Fibroblast of skin of left quadriceps (primary cell): ENCODE measurements around the gene COL27A1.

Source experiments
- DNase-seq, 2 experiments: peaks; one replicate each; pipeline ENCODE4 v3.0.0-alpha.2; 2013; ENCODE audit warnings: low read depth in 2 of 2

Gene COL27A1

GRCh38 chr9:114247077-114247476 is 91.7 kb downstream of the COL27A1 start:
- no peak for DNase-seq

DNA sequence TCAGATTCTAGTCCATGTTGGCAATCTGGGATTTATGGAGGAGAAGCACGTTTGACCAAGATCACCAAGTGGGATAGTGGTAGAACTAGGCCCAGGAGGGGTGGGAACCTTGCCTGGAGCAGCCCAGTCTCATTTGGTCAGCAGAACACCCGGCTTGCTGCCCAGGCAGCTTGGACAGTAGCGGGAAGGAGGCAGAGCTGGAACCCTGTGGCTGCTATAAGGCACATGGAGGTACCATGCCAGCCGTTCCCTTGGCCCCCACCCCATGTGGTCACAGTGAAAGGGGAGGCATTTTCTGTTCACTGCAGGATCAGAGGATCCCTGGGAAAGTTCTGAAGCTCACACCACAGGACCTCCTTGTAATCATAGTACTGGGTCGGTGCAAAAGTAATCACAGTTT is 92.2 kb downstream of the COL27A1 start:
- DNase-seq = no peak

DNA sequence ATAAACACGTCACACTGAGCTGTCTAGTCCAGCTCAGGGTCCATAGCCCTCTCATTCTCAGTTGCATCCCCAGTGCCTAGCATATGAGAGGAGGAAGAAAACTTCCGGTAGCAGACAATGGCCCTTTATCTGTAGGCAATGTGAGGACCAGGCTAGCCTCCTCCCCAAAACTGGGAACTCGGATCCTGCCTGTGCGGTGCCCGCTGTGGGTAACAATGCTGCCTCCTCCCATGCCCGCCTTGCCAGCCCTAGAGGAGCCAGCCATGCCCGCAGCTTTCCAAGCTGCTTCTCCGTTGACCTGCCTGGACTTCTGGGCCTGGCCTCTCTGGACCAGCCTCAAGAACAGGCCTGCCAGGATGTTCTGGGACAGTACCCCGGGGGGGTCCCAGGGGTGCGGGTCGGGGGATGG is 93.0 kb downstream of the COL27A1 start:
- DNase-seq = no peak

GRCh38 chr9:114249424-114250234 is 94.3 kb downstream of the COL27A1 start:
- no peak for DNase-seq

DNA sequence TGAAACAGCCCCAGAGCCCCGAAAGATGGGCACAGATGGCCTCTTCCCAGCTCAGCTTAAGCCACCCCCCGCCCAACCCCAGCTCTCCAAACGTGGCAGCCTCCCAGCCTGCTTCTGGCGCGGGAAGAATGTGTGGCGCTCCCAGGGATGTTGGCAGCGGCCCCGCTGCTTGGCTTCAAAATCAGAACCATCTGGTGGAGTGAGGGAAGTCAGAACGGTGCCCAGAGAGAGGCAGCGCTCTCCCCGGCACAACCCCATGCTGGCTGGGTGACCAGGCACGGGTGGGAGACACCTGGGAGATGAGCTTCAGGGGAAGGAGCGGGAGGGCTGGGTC is 94.9 kb downstream of the COL27A1 start:
- DNase-seq = peak; percentile 92 to 93

DNA sequence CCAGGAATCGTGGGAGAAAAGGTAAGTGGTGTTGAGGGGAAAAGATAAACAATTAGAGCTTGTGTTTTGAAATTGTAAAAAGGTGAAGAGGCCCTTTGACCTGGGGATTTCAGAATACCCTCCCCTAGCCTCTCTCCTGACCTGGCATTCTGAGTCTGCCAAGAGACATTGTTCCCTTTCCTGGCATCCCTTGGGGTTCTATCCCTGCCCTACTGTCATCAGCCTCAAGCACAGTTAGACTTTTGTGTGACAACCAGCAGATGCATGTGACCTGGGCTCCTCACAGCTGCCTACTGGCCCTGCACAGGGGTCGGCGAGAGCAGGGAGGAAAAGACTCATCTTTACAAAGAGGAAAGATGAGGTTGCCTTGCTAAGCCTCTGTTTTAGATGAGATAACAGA is 95.3 kb downstream of the COL27A1 start:
- DNase-seq = no peak

DNA sequence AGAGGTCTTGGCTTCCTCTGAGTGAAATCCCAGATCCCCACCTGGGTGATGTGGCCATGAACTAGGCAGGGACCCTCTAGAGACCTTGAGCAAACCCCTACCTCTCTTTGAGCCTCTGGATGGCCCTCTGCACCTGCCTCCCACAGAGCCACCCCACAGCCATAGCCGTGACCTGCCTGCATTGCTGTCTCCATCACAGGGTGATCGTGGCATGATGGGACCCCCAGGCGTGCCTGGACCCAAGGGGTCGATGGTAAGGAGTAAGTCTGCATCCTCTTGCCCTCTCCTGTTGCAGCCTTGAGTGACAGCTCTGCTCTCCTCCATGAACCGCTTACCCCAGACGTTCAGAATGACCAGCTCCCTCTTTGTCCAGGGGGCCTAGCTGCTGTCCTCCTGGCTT is 97.1 kb downstream of the COL27A1 start:
- no peak for DNase-seq

GRCh38 chr9:114256827-114257328 is 101.5 kb downstream of the COL27A1 start:
- DNase-seq = no peak

DNA sequence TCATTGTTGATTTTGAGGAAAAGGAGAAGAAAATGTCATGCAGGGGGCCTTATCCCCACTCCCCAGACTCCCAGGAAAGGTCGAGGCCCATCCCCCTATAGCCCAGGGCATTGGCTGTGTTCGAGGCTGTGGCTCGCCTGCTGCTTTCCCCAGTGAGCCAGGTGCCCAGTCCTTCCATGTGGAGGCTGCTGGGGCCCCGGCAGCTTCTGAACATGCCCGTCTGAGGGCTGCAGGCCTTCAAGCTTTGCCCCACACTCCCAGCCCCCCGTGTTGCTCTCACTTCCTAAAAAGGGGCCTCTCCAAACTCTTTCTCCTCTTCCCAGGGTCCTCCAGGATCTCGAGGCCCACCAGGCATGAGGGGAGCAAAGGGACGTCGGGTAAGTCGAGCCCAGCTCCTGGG is 102.9 kb downstream of the COL27A1 start:
- DNase-seq = no peak

DNA sequence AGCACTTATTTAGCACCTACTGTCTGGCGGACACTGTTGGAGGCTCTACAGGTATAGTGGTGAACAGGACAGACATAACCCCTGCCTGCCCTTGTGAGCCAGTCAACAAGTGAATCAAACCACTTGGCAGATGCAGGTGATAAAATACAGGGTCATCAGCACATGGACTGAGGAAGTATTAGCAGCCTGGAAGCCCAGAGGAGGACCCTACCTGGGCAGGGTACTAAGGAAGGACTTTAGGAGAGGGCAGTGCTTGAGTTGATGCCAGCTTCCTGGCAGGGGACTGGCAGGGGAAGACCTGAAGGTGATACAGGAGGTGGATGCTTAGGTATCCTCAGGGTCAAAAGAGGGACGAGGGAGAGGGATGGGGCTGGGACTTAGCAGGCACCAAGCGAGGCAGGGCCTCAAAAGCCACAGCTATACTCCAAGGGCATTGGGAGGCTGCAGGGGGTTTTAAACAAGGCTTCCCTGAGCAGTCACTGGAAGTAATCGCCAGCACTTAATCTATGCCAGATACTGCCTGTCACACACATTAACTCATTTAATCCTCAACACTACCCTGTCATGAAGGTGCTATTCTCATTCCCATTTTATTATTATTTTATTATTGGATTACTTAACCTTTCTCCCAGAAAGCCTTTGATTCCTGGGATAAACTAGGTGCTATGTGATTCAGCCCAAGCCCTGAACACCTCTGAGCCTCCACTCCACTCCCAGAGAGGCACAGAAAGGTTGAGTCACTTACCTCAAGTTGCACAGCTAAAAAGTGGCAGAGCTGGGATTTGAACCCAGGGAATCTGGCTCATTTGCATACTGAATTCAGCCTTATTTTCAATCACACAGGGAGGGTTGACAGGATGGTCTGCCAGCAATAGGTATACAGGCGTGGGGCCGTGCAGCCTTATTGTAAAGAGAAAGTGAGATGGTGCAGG is 103.8 kb downstream of the COL27A1 start:
- DNase-seq = no peak

DNA sequence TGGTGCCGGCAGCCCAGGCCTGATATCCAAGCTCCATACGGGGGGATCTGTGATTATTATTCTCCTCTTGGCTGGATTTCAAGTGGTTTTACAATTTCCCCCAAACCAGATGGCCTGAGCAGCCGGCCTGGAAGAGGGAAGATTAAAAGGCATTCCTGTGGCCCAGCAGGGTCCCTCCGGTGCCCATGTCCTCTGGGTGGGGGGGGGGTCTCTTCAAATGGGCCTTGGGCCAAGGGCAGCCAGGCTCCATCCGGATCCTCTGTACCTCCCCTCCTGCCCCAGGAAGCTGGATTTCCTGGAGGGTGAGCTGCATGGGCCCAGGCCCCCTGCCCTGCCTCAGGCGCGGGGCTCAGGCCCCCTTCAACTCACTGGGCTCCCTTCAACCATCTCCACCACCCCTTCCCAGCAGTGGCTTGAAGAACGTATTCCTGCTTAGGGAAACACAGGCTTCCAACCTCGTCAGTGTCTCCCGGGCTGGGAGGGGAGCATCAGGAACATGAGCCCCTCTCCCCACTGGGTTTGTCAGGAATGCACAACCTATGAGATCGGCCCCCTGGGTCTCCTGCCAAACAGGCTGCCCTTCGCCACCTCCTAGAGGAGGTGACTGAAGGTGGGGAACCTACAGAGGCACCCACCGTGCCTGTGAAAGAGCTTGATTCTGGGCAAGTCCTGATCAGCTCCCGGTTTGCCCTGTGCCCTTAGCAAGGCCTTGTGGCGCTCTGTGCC is 104.6 kb downstream of the COL27A1 start:
- peak in 1 of 2 experiments; percentile 31 for DNase-seq

DNA sequence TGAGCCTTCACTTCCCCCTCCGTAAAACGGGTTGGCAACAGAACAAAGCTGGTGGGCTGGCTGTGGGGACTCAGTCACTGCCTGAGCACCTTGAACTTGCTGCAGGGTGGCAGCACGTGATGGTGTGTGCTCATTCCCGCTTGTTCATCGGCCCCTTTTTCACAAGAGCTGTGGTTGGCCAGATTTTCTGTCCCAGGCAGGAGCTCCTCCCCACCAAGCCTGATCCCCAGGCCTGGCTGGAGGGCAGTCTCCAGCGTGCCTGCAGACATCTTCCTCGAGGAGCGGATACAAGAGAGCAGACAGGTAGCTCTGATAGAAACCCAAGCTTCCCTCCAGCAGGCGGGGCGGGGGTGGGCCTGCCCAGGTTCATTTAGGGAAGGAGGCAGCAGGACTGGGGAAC is 105.7 kb downstream of the COL27A1 start:
- no peak for DNase-seq

- no peak for DNase-seq
Observed at GRCh38 chr9:114261987-114262386, 106.7 kb downstream of the COL27A1 start.

DNA sequence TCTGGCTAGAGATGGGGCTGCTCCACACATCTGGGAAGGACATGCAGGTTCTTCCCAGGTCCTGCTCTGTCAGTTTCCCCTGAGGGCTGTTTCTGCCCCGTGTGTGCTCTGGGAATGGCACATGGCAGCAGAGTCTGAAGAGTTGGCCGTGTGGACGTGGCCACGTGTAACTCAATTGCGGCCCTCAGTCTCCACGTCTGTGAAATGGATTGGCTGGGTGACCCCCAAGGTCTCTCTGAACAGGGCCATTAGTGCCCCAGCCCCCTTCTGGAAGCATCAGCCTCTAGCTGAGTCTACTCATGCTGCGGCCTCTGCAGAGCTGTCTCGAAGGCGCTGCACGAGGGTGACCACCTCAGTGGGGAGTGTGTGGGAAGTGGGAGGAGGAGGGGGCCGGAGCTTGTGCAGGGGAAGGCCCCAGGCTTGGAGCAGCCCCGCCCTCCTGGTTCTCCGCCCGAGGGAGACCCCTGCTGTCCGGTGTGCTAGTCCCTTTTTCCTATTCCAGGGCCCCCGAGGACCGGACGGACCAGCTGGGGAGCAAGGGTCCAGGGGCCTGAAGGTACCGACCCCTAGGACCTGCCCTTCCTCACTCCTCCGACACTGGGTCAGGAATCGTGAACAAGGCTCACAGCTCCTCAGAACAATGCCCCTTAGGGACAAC is 108.6 kb downstream of the COL27A1 start:
- DNase-seq = no peak

GRCh38 chr9:114264806-114265550 is 109.6 kb downstream of the COL27A1 start:
- no peak for DNase-seq

- no peak for DNase-seq
Observed at GRCh38 chr9:114266969-114267368, 111.6 kb downstream of the COL27A1 start.

- no peak for DNase-seq
Observed at GRCh38 chr9:114269023-114269422, 113.7 kb downstream of the COL27A1 start.

- DNase-seq = no peak
Observed at GRCh38 chr9:114270120-114270975, 115.0 kb downstream of the COL27A1 start.

DNA sequence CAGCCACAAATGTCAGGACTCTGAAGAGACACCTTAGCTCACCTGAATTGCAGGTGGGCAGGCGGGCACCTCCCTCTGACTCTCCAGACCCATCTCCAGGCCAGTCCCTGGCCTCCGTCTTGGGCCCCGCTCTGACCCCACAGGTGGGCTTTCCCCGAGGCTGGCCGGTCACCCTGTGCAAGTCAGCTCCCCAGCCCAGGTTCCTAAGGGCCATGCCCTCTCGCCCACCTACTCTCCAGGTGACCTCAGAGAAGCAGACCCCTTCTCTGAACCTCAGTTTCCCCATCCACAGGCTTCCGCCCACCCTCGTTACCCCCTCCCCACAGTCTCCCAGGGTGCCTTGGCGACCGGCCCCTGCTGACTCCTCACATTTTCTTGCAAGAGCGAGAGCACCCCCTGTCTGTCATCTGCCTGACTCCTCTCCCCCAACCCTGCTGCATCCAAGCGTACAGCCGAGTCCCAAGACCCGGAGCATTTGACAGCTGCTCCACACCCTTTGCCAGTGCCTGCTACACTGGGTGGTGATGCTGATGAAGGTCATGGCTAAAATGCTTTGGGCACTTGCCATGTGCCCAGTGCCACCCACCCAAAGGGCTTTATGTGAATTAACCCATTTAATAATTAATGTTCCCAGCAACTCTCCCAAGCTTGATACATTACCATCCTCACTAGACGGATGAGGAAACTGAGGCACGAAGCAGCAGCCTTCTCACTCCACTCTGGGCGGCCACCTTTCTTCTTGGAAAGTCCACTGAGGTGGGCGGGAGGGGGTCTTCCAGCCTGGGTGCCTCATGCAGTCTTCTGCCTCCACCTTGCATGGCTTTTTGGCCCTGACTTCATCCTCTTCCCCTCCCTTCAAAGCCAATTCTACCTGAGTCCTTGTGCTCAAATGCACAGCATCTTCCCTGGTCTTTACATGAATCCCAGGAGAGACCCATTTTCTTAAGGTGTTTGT is 116.5 kb downstream of the COL27A1 start:
- DNase-seq = no peak
